NCI-H345 treated with DMSO at 0.1 percent for 48 hours (cell line): ENCODE data around the gene GRM7.

Source experiments
- DNase-seq: peaks from one replicate; lab custom pipeline; 2025; ENCODE audit not compliant: unreplicated experiment; lab: John Stamatoyannopoulos, UW

GRM7 gene

GRCh38 chr3:7290077-7290825 lies 429.3 kb downstream of the GRM7 start:
- no peak for DNase-seq

GRCh38 chr3:7292362-7292761 lies 431.4 kb downstream of the GRM7 start:
- no peak for DNase-seq

- no peak for DNase-seq
These were observed 432.4 kb downstream of the GRM7 start for GRCh38 chr3:7293286-7293685.

- no peak for DNase-seq
These were observed 444.6 kb downstream of the GRM7 start for GRCh38 chr3:7305561-7305960.

GRCh38 chr3:7306901-7307300 lies 446.0 kb downstream of the GRM7 start:
- DNase-seq = no peak

GRCh38 chr3:7307410-7307809 lies 446.5 kb downstream of the GRM7 start:
- DNase-seq = no peak

GRCh38 chr3:7309641-7310102 lies 448.8 kb downstream of the GRM7 start:
- no peak for DNase-seq

GRCh38 chr3:7315037-7315436 lies 454.1 kb downstream of the GRM7 start:
- DNase-seq = no peak

GRCh38 chr3:7322957-7323669 lies 462.2 kb downstream of the GRM7 start:
- DNase-seq = no peak

GRCh38 chr3:7328339-7328738 lies 467.4 kb downstream of the GRM7 start:
- no peak for DNase-seq

GRCh38 chr3:7332696-7333095 lies 471.8 kb downstream of the GRM7 start:
- no peak for DNase-seq

- DNase-seq = no peak
These were observed 472.2 kb downstream of the GRM7 start for GRCh38 chr3:7333125-7333524.

GRCh38 chr3:7340795-7341194 lies 479.9 kb downstream of the GRM7 start:
- no peak for DNase-seq

GRCh38 chr3:7346364-7346763 lies 485.4 kb downstream of the GRM7 start:
- no peak for DNase-seq

- DNase-seq = no peak
These were observed 496.2 kb downstream of the GRM7 start for GRCh38 chr3:7357101-7357500.

- no peak for DNase-seq
These were observed 507.1 kb downstream of the GRM7 start for GRCh38 chr3:7367968-7368367.

GRCh38 chr3:7368597-7368996 lies 507.7 kb downstream of the GRM7 start:
- no peak for DNase-seq

- no peak for DNase-seq
These were observed 511.0 kb downstream of the GRM7 start for GRCh38 chr3:7371693-7372572.

- DNase-seq = no peak
These were observed 516.2 kb downstream of the GRM7 start for GRCh38 chr3:7377103-7377502.

GRCh38 chr3:7381741-7382140 lies 520.8 kb downstream of the GRM7 start:
- DNase-seq = no peak

GRCh38 chr3:7382293-7383010 lies 521.5 kb downstream of the GRM7 start:
- DNase-seq = no peak
